HTERT RPE-1 (cell line): Measurements from ENCODE around the gene NFS1.
"Not testable (repeated sequence)": the region's sequence is repeated elsewhere in the genome, so short reads cannot be mapped to it uniquely, and the experiment has no call there.

Source experiments
- in situ Hi-C: fragments of 300-500 bp; cut with MboI; formaldehyde crosslinking; loops from 4 replicates; pipeline ENCODE4 v1.14.3; 2020; ENCODE audit warnings: low sequenced_read_pairs

The NFS1 gene

GRCh38 chr20:35729836-35730582, 30.9 kb upstream of the NFS1 start:
- in situ Hi-C loops: no loop called here

DNA sequence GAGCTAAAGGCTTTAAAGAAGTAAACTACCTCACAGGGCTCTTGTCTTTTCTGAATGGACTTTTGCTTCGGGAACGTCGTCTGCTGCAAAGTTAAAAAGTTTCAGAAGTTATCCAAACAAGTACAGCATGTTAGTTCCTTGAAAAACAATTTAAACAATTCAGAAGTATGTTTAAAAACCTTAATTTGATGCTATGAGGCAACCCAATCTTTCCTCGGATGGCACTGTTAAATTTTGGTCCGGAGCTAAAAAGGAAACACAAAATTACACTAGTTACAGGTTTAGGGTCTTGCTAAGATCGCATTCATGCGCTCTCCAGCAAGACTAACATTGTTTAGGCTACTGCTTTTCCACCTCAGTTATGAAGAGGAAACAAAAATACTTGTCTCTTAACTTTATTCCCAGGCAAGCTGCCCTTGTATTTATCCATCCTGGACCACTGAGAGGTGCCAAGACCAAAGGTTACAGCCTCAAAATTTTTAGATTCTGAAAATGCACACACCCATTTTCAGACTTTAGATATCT, 30.2 kb upstream of the NFS1 start:
- in situ Hi-C loops: no loop called here

DNA sequence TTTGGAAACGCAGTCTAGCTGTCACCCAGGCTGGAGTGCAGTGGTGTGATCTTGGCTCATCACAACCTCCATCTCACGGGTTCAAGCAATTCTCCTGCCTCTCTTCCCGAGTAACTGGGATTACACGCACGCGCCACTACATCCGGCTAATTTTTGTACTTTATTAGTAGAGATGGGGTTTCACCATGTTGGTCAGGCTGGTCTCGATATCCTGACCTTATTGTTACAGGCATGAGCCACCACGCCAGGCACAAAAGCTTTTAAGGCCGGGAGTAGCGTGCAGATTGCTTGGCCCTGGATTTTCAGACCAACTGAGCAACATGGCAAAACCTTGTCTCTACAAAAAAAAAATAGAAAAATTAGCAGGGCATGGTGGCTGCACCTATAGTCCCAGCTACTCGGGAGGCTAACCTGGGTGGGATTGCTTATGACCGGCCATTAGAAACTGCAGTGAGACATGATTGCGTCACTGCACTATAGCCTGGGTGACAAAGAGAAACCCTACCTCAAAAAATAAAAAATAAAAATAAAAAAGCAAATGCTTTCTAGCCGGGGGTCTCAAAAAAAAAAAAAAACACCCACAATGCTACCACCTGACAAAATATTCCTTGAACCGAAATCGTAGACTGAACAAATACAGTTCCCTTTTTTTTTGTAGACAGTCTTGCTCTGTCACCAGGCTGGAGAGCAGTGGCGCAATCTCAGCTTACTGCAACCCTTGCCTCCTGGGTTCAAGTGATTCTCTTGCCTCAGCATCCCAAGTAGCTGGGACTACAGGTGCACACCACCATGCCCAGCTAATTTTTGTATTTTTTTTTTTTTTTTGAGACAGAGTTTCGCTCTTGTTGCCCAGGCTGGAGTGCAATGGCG, 27.9 kb upstream of the NFS1 start:
- in situ Hi-C loops: no loop called here

DNA sequence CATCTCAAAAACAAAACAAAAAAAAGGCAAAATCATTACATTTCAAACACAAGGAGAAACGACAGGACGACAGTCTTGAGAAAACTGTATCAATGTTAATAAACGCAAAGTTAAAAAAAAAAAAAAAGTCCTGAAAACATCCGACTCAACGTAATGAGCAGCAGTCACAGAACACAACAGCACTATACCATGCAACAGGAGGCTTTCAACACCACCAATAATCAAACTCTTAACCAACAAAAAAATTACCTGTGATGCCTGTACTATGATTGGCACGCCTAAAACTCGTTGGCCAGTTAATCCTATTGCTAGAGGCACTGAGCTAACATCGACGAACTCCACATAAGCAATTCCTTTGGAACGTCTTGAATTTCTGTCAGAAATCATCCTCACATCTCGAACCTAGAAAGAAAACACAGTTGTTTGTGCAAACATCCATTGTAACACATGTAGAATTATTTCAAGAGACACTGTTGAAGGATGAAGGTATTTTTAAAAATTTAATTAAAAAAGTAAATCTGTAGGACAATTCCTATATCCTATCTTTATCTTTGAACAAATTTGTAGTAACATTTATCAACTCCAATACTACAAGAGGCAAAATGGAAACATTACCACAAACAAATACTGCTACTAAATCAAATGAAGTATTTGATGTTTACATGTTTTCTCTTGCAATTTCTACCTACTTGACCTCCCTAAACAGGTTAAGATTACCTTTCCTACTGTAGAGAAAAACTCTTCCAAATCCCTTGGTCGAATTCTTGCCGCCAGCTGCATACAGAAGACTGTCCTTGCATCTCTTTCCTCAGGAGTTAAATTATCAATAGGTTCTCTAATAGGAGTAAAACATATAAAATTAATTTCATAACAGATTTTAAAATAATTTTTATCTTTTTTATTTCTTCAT, 25.4 kb upstream of the NFS1 start:
- in situ Hi-C loops: no loop called here

- in situ Hi-C loops: not testable (repeated sequence)
Observed at GRCh38 chr20:35723652-35724320, 24.6 kb upstream of the NFS1 start.

DNA sequence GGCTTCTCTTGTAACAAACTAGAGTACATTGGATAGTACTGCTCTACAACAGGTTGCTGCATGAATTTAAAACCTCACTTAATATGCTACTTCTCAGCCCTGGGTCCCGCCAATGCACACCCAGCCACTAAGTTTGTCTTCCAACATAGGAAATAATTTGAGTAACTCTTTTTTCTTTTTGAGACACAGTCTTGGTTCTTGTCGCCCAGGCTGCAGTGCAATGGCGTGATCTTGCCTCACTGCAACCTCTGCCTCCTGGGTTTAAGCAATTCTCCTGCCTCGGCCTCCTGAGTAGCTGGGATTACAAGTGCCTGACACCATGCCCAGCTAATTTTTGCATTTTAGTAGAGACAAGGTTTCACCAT, 24.1 kb upstream of the NFS1 start:
- in situ Hi-C loops: not testable (repeated sequence)

GRCh38 chr20:35721621-35722020, 22.5 kb upstream of the NFS1 start:
- in situ Hi-C loops: no loop called here

DNA sequence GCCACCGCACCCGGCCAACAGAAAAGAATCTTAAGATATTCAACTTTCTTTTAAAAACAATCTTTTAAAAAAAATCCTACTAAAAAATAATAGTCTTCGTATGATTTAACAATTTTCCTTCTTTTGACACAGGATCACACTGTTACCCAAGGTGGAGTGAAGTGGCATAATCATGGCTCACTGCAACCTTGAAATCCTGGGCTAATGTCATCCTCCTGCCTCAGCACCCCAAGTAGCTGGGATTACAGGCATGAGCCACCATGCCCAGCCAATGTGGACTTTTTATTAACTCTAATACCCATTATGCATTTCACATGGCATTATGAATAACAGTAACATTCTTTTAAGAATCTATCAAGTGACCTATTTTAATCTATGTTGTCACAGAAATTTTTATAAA, 22.1 kb upstream of the NFS1 start:
- in situ Hi-C loops: no loop called here

GRCh38 chr20:35720165-35721123, 21.3 kb upstream of the NFS1 start:
- in situ Hi-C loops: no loop called here

GRCh38 chr20:35719717-35720116, 20.6 kb upstream of the NFS1 start:
- in situ Hi-C loops: no loop called here

- in situ Hi-C loops: no loop called here
Observed at GRCh38 chr20:35718972-35719635, 20.0 kb upstream of the NFS1 start.

DNA sequence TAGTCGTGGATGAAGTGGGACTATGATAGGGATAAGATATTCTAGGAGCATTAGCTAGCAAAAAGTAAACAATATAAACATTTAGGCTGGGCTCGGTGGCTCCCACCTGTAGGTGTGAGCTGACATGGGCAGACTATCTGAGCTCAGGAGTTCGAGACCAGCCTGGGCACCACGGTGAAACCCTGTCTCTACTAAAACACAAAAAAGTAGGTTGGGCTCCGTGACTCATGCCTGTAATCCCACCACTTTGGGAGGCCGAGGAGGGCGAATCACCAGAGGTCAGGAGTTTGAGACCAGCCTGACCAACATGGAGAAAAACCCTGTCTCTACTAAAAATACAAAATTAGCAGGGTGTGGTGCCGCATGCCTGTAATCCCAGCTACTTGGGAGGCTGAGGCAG, 19.2 kb upstream of the NFS1 start:
- in situ Hi-C loops: not testable (repeated sequence)

DNA sequence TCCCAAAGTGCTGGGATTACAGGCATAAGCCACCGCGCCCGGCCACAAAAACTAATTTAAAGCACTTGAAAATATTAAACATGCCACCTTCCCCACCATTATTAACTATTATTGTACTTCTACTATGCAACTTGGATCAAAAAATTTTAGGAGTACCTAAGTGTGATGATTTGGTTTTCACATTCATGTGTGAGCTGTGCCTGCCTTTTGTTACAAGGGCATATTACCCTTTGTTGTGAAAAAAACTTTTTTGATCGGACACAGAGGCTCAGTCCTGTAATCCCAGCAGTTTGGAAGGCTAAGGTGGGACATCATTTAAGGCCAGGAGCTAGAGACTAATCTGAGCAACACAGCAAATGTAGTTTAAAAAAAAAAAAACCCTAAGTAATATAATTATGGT, 17.2 kb upstream of the NFS1 start:
- in situ Hi-C loops: no loop called here

DNA sequence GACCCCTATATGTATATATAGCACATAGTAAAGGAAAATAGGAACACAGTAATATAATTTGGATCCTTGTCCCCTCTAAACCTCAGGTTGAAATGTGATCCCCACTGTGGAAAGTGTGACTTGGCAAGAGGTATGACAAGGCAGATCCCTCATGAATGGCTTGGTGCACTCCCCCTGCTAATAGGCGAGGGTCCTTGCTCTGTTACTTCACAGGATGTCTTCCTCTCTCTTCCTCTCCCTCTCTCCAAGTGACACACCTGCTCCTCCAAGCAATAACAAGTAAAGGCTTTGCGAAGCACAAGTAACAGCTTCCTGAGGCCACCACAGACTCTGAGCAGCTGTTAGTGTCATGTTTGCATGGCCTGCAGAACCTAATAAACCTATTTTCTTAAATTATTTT, 16.5 kb upstream of the NFS1 start:
- in situ Hi-C loops: no loop called here

GRCh38 chr20:35714127-35714526, 15.0 kb upstream of the NFS1 start:
- in situ Hi-C loops: no loop called here

DNA sequence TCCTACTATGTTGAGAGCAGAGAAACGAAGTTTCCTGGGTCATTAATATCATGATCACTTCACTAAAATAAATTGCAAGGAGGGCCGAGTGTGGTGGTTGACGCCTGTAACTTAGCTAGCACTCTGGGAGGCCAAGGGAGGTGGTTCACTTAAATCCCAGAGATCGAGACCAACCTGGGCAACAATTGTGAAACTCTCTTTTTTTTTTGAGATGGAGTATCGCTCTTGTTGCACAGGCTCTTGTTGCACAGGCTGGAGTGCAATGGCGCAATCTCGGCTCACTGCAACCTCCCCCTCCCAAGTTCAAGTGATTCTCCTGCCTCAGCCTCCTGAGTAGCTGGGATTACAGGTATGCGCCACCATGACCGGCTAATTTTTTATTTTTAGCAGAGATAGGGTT, 14.0 kb upstream of the NFS1 start:
- in situ Hi-C loops: not testable (repeated sequence)

DNA sequence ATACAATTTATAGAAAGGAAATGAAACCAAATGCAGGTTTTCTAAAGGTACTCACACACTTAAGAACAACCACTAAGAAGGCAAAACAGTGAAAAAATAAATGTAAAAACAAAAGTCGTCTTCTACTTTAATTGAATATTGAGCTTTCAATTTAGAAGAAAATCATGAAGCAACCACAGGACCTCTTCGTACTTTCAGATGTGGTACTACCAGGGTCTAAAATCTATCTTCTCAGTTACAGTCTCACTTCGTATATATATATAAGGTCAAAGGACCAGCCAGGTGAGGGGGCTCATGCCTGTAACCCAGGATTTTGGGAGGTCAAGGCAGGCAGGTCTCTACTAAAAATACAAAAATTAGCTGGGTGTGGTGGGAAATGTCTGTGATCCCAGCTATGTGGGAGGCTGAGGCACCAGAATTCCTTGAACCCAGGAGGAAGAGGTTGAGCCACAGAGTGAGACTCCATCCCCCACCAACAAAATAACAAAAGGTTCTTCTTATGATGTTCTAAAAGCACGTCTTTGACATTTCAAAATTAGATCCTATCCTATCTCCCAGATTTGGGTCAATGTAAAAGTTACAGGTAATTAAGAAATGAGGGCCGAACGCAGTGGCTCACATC, 12.5 kb upstream of the NFS1 start:
- in situ Hi-C loops: no loop called here

GRCh38 chr20:35710884-35711587, 11.9 kb upstream of the NFS1 start:
- in situ Hi-C loops: no loop called here
